GM19397 (cell line): Measurements from ENCODE around the gene BEND3.
"Not testable (repeated sequence)": the region's sequence is repeated elsewhere in the genome, so short reads cannot be mapped to it uniquely, and the experiment has no call there.

Experiments
- ATAC-seq: cut with Tn5 transposase; IDR thresholded peaks from one replicate; pipeline ENCODE4 v1.9.1; 2021; ENCODE audit warnings: mild to moderate bottlenecking, moderate library complexity; ENCODE audit not compliant: unreplicated experiment

BEND3 gene

DNA sequence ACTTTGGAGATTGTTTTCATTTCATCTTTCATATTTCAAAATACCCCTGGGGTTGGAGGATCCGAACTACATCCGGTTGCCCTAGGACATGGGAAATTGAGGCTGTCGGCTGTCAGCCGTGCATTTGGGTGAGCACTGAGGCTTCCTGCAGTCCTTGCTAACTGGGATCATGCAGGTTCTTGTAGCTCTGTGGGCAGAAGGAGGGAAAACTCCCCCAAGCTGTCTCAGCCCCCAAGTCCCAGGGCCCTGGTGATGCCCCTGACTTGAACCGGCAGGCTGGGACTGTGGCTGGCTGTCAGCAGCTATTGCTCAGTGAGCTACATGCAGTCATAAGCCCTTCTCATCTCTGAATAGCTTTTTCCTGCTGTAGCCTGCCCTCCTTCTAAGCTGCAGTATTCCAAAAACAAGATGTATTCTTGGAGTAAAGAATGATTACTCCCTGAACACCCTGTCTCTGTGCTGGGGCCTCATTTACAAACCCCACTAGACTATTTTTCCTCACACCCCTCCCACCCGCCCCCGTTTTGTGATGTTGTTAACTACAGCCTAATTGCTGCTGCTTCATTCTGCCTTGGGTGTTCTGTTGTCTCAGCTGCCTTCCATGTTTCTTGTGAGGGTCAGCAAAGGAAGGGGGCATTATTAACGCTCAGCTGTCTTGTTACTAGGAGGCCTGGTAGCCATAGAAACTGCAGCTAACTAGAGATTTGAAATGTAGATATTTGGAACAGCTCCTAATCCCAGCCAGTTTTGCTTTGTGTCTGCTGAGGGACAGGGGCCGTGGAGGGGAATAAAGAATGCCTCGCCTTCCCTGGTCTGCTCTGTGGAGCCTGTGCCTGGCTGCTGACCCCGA lies 69.3 kb downstream of the BEND3 start:
- ATAC-seq = no peak

DNA sequence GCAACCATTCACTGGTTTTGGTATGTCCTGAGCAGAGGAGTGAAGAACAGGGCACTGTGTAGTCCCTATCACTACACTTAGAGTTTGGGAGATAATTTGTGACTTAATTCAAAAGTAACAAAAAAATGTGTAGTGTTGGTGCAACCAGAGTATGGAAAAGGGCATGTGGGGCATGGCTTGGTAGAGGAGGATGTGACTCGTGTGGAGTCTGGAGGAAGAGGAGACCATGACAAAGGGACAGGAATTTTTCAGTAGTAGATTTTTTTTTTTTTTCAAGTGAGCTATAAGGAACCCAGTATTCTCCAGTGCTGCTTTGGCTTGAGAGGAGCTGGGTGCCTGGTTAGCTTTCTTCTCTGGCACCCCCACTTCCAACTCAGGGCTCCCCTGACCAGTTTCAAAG lies 82.2 kb downstream of the BEND3 start:
- no peak for ATAC-seq

DNA sequence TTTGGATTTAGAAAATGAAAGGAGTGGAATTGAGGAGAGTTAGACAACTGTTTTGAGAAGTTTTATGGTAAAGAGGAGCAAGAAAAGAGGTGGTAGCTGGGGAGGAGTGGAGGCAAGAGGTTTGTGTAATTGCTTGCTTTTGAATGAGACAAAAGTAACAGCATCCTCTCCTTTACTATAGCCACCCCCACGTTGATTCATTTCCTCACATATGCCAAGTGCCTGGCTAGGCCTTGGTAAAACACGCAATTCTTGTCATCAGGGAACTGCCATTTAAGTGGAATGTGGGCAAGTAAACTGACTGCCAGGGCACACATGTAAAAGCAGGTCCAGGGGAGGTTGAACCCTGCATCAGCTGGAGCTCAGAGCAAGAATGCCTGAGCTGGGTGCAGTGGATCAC lies 83.3 kb downstream of the BEND3 start:
- no peak for ATAC-seq

DNA sequence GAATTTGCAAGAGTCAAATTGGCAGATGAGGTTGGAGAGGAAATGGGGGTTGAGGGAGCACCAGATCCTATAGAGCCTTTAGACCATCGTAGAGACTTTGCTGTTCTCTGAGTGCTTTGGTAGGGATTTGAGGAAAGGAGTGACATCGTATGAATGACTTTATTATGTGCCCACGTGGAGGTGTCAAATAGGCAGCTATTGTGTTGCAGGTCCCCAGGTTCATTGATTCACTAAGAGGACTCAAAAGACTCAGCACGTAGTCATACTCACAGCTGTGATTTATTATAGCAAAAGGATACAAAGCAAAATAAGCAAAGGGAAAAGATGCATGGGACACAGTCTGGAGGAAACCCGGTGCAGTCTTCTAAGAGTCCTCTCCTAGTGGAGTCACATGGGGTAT lies 85.2 kb downstream of the BEND3 start:
- ATAC-seq = no peak

DNA sequence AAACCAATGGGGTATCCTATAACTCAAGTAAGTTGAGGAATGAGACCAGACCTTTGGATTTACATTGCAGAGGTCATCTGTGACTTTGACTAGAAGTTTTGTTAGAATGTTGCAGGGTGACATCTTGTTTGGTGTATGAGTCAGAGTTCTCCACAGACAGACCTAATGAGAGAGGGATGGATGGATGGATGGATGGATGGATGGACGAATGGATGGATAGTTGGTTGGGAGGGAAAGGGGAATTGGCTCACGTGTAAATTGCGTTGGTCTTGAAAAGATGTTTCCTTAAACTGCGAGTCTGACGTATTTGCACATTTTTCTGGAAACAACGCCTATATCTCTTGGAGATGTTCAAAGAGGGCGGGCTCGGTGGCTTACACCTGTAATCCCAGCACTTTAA lies 88.3 kb downstream of the BEND3 start:
- no peak for ATAC-seq

DNA sequence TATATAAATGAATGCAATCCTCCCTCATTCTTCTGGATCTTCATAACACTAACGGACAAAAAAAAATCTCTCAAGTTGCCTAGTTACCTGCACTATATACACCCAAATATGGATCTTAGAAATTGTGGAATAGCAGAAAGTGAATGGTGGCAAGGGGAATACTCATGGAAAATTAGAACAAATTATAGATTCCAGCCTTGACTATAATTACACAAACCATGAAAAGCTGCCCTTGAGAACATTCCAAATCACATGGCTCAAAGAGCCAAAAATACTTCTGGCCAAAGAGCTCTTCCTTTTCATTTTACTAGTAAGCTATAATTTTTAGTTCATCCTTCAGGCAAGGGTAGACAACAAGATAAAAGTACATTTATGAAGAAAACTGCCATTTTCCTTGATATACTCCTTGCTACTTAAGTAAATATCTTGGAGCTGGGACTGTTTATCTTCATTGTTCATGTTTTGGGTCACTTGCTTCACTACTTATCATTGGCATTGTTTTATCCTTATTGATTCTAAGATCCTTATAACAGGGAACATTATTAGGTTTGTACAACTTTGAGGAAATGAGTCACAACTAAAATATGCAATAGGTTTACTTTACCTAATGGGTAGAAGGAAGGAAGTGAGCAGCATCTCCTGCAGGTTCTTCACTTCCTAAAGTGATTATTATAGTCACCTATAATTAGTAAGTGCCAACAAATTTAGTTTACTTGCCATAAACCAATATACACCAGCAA lies 93.7 kb downstream of the BEND3 start:
- ATAC-seq = no peak

DNA sequence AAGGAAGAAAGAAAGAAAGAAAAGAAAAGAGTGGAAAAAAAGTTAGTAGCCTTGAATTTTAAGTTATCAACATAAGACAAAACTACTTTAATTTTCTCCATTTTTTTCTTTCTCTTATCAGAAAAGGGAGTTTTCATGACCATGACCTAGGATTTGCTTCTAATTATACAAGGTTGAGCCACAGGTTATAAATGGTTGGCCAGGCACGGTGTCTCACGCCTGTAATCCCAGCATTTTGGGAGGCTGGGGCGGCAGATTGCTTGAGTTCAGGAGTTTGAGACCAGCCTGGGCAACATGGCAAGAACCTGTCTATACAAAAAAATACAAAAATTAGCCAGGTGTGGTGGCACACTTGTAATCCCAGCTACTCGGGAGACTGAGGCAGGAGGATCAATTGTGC lies 95.1 kb downstream of the BEND3 start:
- no peak for ATAC-seq

DNA sequence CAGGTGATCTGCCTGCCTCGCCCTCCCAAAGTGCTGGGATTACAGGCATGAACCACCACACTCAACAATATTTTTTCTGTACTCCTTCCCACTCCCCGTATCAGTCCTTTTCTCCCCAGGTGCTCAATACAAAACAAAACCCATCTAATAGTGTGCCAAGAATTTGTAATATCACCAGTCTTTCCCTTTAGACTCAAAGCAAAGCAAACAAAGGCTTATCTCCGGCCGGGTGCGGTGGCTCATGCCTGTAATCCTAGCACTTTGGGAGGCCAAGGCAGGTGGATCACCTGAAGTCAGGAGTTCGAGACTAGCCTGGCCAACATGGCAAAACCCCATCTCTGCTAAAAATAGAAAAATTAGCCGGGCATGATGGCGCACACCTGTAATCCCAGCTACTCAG lies 95.7 kb downstream of the BEND3 start:
- ATAC-seq = not testable (repeated sequence)

DNA sequence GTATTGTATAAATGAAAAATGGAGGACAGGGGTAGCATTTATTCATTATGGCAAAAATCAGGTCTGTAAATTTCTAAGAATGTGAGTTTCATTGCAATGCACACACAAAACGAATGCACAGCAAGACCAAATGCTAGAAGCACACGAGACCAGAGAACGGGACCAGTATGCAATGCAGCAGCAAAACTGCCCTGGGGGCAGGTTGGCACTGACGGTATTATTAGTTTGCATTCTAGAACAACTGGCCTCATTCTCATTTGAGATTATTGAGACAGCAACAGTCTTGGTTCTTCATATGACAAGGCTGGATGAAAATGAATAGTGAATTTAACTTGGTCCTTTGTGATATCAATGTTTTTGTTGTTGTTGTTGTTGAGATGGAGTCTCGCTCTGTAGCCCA lies 96.3 kb downstream of the BEND3 start:
- ATAC-seq = no peak
